ENCODE results near the gene TMEM184B.

GRCh38 chr22:38228326-38228872 is 44.4 kb downstream of the TMEM184B start:
- no peak for TF ChIP-seq POLR2A (IDR thresholded peaks at IDR 0.05)
- no peak for TF ChIP-seq CTCF (IDR thresholded peaks at IDR 0.05)
- TF ChIP-seq POLR2AphosphoS5 (IDR thresholded peaks at IDR 0.05), result no peak

Measured in prostate gland (tissue), 2 donors.